Natural killer cell (primary cell): Measurements from ENCODE around the gene FOXP1. TPM values are rescaled to one million over a fixed set of nuclear protein-coding genes. Genes with fewer than 3 reads are reported as not detected.

Source experiments
- ATAC-seq, 3 donors: fragments of 150-1000 bp in 2 of 3; fragments of 200-7000 bp in 1 of 3; cut with Tn5 transposase; 1 replicate in 1 of 3; 2 replicates in 2 of 3; pipeline ENCODE4 v1.10.0; 2021; ENCODE audit warnings: mild to moderate bottlenecking in 2 of 3, moderate library complexity in 2 of 3
- DNase-seq, 2 donors: peaks; one replicate each; pipeline versions ENCODE4 v3.0.0 to v3.0.0-alpha.2; 2013 to 2021; ENCODE audit warnings: mixed read lengths in 1 of 2
- H3K27ac ChIP-seq: one replicate; pipeline ENCODE4 v1.5.1; 2013; ENCODE audit warnings: mild to moderate bottlenecking, low read length
- H3K27me3 ChIP-seq: one replicate; pipeline ENCODE4 v1.6.1; 2013; ENCODE audit warnings: low read length; ENCODE audit not compliant: control insufficient read depth, insufficient read depth
- H3K36me3 ChIP-seq: one replicate; pipeline ENCODE4 v1.6.1; 2013; ENCODE audit warnings: low read length; ENCODE audit not compliant: control insufficient read depth, insufficient read depth
- H3K4me1 ChIP-seq: one replicate; pipeline ENCODE4 v1.6.1; 2013; ENCODE audit warnings: low read length; ENCODE audit not compliant: control insufficient read depth, insufficient read depth
- H3K4me3 ChIP-seq: one replicate; pipeline ENCODE4 v1.5.1; 2013; ENCODE audit warnings: low read length
- H3K9me3 ChIP-seq: one replicate; pipeline ENCODE4 v1.6.1; 2013; ENCODE audit warnings: low read length; ENCODE audit not compliant: control insufficient read depth, insufficient read depth
- H3K27ac Mint-ChIP-seq, 2 donors: one replicate each; pipeline ENCODE4 v1.8.0; 2022; ENCODE audit warnings: mild to moderate bottlenecking in 2 of 2, mixed read lengths in 2 of 2, moderate library complexity in 1 of 2
- H3K27me3 Mint-ChIP-seq, 2 donors: one replicate each; pipeline ENCODE4 v1.8.0; 2022; ENCODE audit warnings: low read depth in 2 of 2, mixed read lengths in 2 of 2
- H3K36me3 Mint-ChIP-seq: one replicate; pipeline ENCODE4 v1.8.0; 2022; ENCODE audit warnings: mixed read lengths
- H3K4me1 Mint-ChIP-seq, 2 donors: one replicate each; pipeline ENCODE4 v1.8.0; 2022; ENCODE audit warnings: mixed read lengths in 2 of 2
- H3K4me3 Mint-ChIP-seq: one replicate; pipeline ENCODE4 v1.8.0; 2022; ENCODE audit warnings: mild to moderate bottlenecking, moderate library complexity, mixed read lengths
- H3K9me3 Mint-ChIP-seq, 2 donors: one replicate each; pipeline ENCODE4 v1.8.0; 2022; ENCODE audit warnings: mixed read lengths in 2 of 2
- WGBS: methylation state at CpG from one replicate; pipeline ENCODE4 v1.1.7; 2013; ENCODE audit warnings: missing lambda C conversion rate; ENCODE audit not compliant: insufficient coverage; 5-methylcytosine and 5-hydroxymethylcytosine counted together
- intact Hi-C: fragments of 100-400 bp; cut with micrococcal nuclease; formaldehyde crosslinking; loops from one replicate; pipeline ENCODE4 v1.14.2; 2022
- total RNA-seq, 4 donors: library from RNA; stranded (reverse); fragments of 120-200 nt in 1 of 4; gene quantifications; one replicate each; pipeline versions ENCODE4 v1.2.3 to v1.2.4, GENCODE V29; 2013 to 2022
- TF ChIP-seq, protein P1 (sequence below): fragments of 200-600 bp; IDR thresholded peaks from one replicate; pipeline ENCODE4 v1.8.0; 2022; ENCODE audit warnings: antibody characterized with exemption

Gene FOXP1
- total RNA-seq, 3 donors from 2014 or later (not counting 1 experiment from before 2014, with no cell fraction given) = 166 to 185 (median 166) TPM

- Histone ChIP-seq H3K36me3 (no peaks in the 10 kb centered on the region), H3K27ac (no peak overlapping the region), H3K4me1 (peaks cover 4% of the 10 kb centered on the region), H3K9me3 (no peaks in the 10 kb centered on the region), H3K4me3 (no peak overlapping the region), H3K27me3 (no peaks in the 10 kb centered on the region)
- WGBS = 90% methylated on average over 4 of the region's 4 CpGs
- no peak for ATAC-seq
- intact Hi-C loops = no loop called here
- no peak overlapping the region for H3K4me3 Mint-ChIP-seq
- no peaks in the 10 kb centered on the region for H3K36me3 Mint-ChIP-seq
- H3K27ac Mint-ChIP-seq = peak overlapping the region in 1 of 2 donors; percentile 23
- no peaks in the 10 kb centered on the region for H3K9me3 Mint-ChIP-seq
- H3K4me1 Mint-ChIP-seq = peaks cover 15 to 16% of the 10 kb centered on the region in 2 donors
- no peak for DNase-seq
- no peaks in the 10 kb centered on the region for H3K27me3 Mint-ChIP-seq
- TF ChIP-seq, protein P1, sequence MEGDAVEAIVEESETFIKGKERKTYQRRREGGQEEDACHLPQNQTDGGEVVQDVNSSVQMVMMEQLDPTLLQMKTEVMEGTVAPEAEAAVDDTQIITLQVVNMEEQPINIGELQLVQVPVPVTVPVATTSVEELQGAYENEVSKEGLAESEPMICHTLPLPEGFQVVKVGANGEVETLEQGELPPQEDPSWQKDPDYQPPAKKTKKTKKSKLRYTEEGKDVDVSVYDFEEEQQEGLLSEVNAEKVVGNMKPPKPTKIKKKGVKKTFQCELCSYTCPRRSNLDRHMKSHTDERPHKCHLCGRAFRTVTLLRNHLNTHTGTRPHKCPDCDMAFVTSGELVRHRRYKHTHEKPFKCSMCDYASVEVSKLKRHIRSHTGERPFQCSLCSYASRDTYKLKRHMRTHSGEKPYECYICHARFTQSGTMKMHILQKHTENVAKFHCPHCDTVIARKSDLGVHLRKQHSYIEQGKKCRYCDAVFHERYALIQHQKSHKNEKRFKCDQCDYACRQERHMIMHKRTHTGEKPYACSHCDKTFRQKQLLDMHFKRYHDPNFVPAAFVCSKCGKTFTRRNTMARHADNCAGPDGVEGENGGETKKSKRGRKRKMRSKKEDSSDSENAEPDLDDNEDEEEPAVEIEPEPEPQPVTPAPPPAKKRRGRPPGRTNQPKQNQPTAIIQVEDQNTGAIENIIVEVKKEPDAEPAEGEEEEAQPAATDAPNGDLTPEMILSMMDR = no peak
Observed at GRCh38 chr3:71191031-71191482, 392.5 kb downstream of the FOXP1 start.

GRCh38 chr3:71189480-71189879 lies 394.0 kb downstream of the FOXP1 start:
- 95% methylated on average over 1 of the region's 1 CpG for WGBS

GRCh38 chr3:71187715-71188114 lies 395.8 kb downstream of the FOXP1 start:
- Mint-ChIP-seq H3K27me3 (no peaks in the 10 kb centered on the region), H3K4me1 (peaks cover 5 to 8% of the 10 kb centered on the region in 2 donors), H3K9me3 (no peaks in the 10 kb centered on the region), H3K4me3 (no peak overlapping the region), H3K27ac (no peak overlapping the region), H3K36me3 (no peaks in the 10 kb centered on the region)
- Histone ChIP-seq H3K4me1 (no peaks in the 10 kb centered on the region), H3K9me3 (no peaks in the 10 kb centered on the region), H3K4me3 (no peak overlapping the region), H3K36me3 (no peaks in the 10 kb centered on the region), H3K27me3 (no peaks in the 10 kb centered on the region), H3K27ac (no peak overlapping the region)
- intact Hi-C loops = loop anchor here (5.0 kb wide), 1 partner anchor 40 kb away; no protein-coding TSS in a partner anchor
- WGBS = no CpG with 5 or more reads among the region's 1 CpG
- no peak for DNase-seq
- TF ChIP-seq, protein P1 = no peak
- no peak for ATAC-seq

More at GRCh38 chr3:71189480-71189879, 394.0 kb downstream of the FOXP1 start:
- Mint-ChIP-seq H3K9me3 (no peaks in the 10 kb centered on the region), H3K27ac (no peak overlapping the region), H3K36me3 (no peaks in the 10 kb centered on the region), H3K4me1 (peaks cover 15 to 19% of the 10 kb centered on the region in 2 donors), H3K27me3 (no peaks in the 10 kb centered on the region), H3K4me3 (no peak overlapping the region)
- Histone ChIP-seq H3K4me1 (peaks cover 4% of the 10 kb centered on the region), H3K27me3 (no peaks in the 10 kb centered on the region), H3K4me3 (no peak overlapping the region), H3K9me3 (no peaks in the 10 kb centered on the region), H3K36me3 (no peaks in the 10 kb centered on the region), H3K27ac (no peak overlapping the region)
- intact Hi-C loops = loop anchor here (5.0 kb wide), 1 partner anchor 38 kb away; no protein-coding TSS in a partner anchor
- DNase-seq = no peak
- TF ChIP-seq, protein P1 = no peak
- ATAC-seq = no peak

DNA sequence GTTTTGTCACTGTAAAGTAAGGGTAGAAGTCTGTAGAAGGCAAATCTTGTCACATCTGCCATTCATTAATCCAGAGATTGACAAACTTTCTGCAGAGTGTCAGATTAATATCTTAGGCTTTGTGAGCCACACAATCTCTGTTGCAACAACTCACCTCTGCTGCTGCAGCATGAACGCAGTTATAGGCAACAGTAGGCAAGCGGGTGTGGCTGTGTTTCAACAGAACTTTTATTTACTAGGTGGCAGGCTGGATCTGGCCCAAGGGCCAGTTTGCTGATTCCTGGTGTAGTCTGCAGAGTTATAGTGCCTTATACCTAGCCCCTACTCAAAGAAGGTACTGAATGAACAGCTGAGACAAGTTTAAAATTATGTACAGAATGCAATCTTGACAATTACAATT lies 396.7 kb downstream of the FOXP1 start:
- intact Hi-C loops = loop anchor here (5.0 kb wide), 1 partner anchor 40 kb away; no protein-coding TSS in a partner anchor
- Mint-ChIP-seq H3K27me3 (no peaks in the 10 kb centered on the region), H3K36me3 (no peaks in the 10 kb centered on the region), H3K9me3 (no peaks in the 10 kb centered on the region), H3K27ac (no peak overlapping the region), H3K4me3 (no peak overlapping the region), H3K4me1 (peaks cover 5 to 8% of the 10 kb centered on the region in 2 donors)
- H3K27me3 ChIP-seq = no peaks in the 10 kb centered on the region
- DNase-seq (no peak), ATAC-seq (no peak)
- no peaks in the 10 kb centered on the region for H3K9me3 ChIP-seq
- TF ChIP-seq, protein P1 = no peak
- no peaks in the 10 kb centered on the region for H3K4me1 ChIP-seq
- no peak overlapping the region for H3K4me3 ChIP-seq
- no peak overlapping the region for H3K27ac ChIP-seq
- no peaks in the 10 kb centered on the region for H3K36me3 ChIP-seq
- 100% methylated on average over 2 of the region's 2 CpGs for WGBS
